ENCODE results near the gene PHOX2A.
"Not testable (repeated sequence)": the region's sequence is repeated elsewhere in the genome, so short reads cannot be mapped to it uniquely, and the experiment has no call there.

Gene PHOX2A

DNA sequence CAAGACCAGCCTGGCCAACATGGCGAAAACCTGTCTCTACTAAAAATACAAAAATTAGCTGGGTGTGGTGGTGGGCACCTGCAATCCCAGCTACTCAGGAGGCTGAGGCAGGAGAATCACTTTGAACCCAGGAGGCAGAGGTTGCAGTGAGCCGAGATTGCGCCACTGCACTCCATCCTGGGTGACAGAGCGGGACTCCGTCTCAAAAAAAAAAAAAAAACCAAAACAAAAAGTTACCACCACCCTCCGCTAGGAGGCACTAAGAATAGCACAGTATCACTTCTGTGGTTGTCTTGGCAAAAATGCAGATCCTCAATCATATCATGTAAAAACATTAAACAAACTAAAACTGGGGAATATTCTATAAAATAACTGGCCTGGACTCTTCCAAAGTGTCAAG, 46.8 kb upstream of the PHOX2A start:
- H3K4me3 ChIP-seq (ENCODE audit: insufficient read depth, low read length, poor library complexity, severe bottlenecking); H3K27me3 ChIP-seq (ENCODE audit: low read length); H3K9ac ChIP-seq (ENCODE audit: low read length); H3F3A ChIP-seq (ENCODE audit: insufficient read depth); H4K20me1 ChIP-seq (ENCODE audit: low read depth, low read length); H3K36me3 ChIP-seq (ENCODE audit: low read length); H3K27ac ChIP-seq (ENCODE audit: low read depth, low read length); H3K9me3 ChIP-seq (ENCODE audit: insufficient read depth, low read length); H3K4me2 ChIP-seq (ENCODE audit: low read depth, low read length, poor library complexity, severe bottlenecking); H2AFZ ChIP-seq (ENCODE audit: low read depth, low read length, severe bottlenecking); H3K9me2 ChIP-seq (replicated peaks; ENCODE audit: insufficient read depth, low read length); H3K79me2 ChIP-seq (ENCODE audit: insufficient read depth, low read length): not testable (repeated sequence)
- TF ChIP-seq, protein P1, sequence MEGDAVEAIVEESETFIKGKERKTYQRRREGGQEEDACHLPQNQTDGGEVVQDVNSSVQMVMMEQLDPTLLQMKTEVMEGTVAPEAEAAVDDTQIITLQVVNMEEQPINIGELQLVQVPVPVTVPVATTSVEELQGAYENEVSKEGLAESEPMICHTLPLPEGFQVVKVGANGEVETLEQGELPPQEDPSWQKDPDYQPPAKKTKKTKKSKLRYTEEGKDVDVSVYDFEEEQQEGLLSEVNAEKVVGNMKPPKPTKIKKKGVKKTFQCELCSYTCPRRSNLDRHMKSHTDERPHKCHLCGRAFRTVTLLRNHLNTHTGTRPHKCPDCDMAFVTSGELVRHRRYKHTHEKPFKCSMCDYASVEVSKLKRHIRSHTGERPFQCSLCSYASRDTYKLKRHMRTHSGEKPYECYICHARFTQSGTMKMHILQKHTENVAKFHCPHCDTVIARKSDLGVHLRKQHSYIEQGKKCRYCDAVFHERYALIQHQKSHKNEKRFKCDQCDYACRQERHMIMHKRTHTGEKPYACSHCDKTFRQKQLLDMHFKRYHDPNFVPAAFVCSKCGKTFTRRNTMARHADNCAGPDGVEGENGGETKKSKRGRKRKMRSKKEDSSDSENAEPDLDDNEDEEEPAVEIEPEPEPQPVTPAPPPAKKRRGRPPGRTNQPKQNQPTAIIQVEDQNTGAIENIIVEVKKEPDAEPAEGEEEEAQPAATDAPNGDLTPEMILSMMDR (IDR thresholded peaks at IDR 0.05; ENCODE audit: insufficient read depth, low read length, poor library complexity, severe bottlenecking), result peak; percentile 21

GRCh38 chr11:72287293-72287692, 43.3 kb upstream of the PHOX2A start:
- H3K9me3 ChIP-seq (ENCODE audit: insufficient read depth, low read length), result no peaks in the 10 kb centered on the region
- no peak overlapping the region for H3K4me3 ChIP-seq (ENCODE audit: insufficient read depth, low read length, poor library complexity, severe bottlenecking)
- H3K27ac ChIP-seq (ENCODE audit: low read depth, low read length), result no peak overlapping the region
- TF ChIP-seq, protein P1 (IDR thresholded peaks at IDR 0.05; ENCODE audit: insufficient read depth, low read length, poor library complexity, severe bottlenecking), result no peak
- no peak for TF ChIP-seq EZH2phosphoT487 (conservative IDR thresholded peaks at IDR 0.05; ENCODE audit: low read length)
- no peak overlapping the region for H3K4me2 ChIP-seq (ENCODE audit: low read depth, low read length, poor library complexity, severe bottlenecking)
- no peak overlapping the region for H3K9ac ChIP-seq (ENCODE audit: low read length)
- no peak overlapping the region for H2AFZ ChIP-seq (ENCODE audit: low read depth, low read length, severe bottlenecking)
- H3K79me2 ChIP-seq (ENCODE audit: insufficient read depth, low read length), result no peaks in the 10 kb centered on the region
- no peaks in the 10 kb centered on the region for H3K9me2 ChIP-seq (replicated peaks; ENCODE audit: insufficient read depth, low read length)
- H3K36me3 ChIP-seq (ENCODE audit: low read length), result no peaks in the 10 kb centered on the region
- H3K27me3 ChIP-seq (ENCODE audit: low read length), result no peaks in the 10 kb centered on the region
- no peaks in the 10 kb centered on the region for H3F3A ChIP-seq (ENCODE audit: insufficient read depth)
- H4K20me1 ChIP-seq (ENCODE audit: low read depth, low read length), result no peaks in the 10 kb centered on the region

- TF ChIP-seq EZH2phosphoT487 (conservative IDR thresholded peaks at IDR 0.05; ENCODE audit: low read length), result no peak
- TF ChIP-seq, protein P1 (IDR thresholded peaks at IDR 0.05; ENCODE audit: insufficient read depth, low read length, poor library complexity, severe bottlenecking), result no peak
- Histone ChIP-seq H3K79me2 (ENCODE audit: insufficient read depth, low read length) (no peaks in the 10 kb centered on the region), H3K9me3 (ENCODE audit: insufficient read depth, low read length) (no peaks in the 10 kb centered on the region), H3K4me2 (ENCODE audit: low read depth, low read length, poor library complexity, severe bottlenecking) (no peak overlapping the region), H3K4me3 (ENCODE audit: insufficient read depth, low read length, poor library complexity, severe bottlenecking) (no peak overlapping the region), H3K9ac (ENCODE audit: low read length) (no peak overlapping the region), H3K27me3 (ENCODE audit: low read length) (no peaks in the 10 kb centered on the region), H4K20me1 (ENCODE audit: low read depth, low read length) (no peaks in the 10 kb centered on the region), H3F3A (ENCODE audit: insufficient read depth) (no peaks in the 10 kb centered on the region), H3K36me3 (ENCODE audit: low read length) (no peaks in the 10 kb centered on the region), H3K9me2 (replicated peaks; ENCODE audit: insufficient read depth, low read length) (no peaks in the 10 kb centered on the region), H2AFZ (ENCODE audit: low read depth, low read length, severe bottlenecking) (no peak overlapping the region), H3K27ac (ENCODE audit: low read depth, low read length) (no peak overlapping the region)
These were observed 40.0 kb upstream of the PHOX2A start for GRCh38 chr11:72283947-72284346.

Measured in SU-DHL-6 (cell line).